ENCODE data around the gene LRP10. TPM values are rescaled to one million over a fixed set of nuclear protein-coding genes. Genes with fewer than 3 reads are reported as not detected.
"Not testable (repeated sequence)": the region's sequence is repeated elsewhere in the genome, so short reads cannot be mapped to it uniquely, and the experiment has no call there.

The LRP10 gene
- total RNA-seq, 1 donor from 2014 or later: 83.3 TPM

DNA sequence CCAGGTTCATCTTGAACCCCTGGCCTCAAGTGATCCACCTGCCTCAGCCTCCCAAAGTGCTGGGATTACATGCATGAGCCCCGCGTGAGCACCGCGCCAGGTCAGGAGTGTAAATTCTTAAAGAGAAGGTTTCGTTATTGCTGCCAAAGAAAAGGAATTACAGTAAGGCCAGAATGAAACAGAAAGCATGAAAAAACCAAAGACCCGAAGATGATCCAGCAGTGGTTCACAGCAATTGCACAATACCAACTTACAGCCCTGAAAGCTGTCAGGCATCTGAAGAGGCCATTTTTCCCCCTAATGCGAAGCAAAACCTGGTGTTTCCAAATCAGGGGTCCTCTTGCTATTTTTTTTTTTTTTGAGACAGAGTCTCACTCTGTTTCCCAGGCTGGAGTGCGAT, 37.1 kb downstream of the LRP10 start:
- H3K9me3 Mint-ChIP-seq: no peaks in the 10 kb centered on the region
- H3K4me3 Mint-ChIP-seq: no peak overlapping the region
- H3K4me1 Mint-ChIP-seq: peaks cover 15% of the 10 kb centered on the region
- TF ChIP-seq, protein P1, sequence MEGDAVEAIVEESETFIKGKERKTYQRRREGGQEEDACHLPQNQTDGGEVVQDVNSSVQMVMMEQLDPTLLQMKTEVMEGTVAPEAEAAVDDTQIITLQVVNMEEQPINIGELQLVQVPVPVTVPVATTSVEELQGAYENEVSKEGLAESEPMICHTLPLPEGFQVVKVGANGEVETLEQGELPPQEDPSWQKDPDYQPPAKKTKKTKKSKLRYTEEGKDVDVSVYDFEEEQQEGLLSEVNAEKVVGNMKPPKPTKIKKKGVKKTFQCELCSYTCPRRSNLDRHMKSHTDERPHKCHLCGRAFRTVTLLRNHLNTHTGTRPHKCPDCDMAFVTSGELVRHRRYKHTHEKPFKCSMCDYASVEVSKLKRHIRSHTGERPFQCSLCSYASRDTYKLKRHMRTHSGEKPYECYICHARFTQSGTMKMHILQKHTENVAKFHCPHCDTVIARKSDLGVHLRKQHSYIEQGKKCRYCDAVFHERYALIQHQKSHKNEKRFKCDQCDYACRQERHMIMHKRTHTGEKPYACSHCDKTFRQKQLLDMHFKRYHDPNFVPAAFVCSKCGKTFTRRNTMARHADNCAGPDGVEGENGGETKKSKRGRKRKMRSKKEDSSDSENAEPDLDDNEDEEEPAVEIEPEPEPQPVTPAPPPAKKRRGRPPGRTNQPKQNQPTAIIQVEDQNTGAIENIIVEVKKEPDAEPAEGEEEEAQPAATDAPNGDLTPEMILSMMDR (IDR thresholded peaks at IDR 0.05): no peak
- no peaks in the 10 kb centered on the region for H3K27me3 Mint-ChIP-seq
- peaks cover 75% of the 10 kb centered on the region for H3K36me3 Mint-ChIP-seq (ENCODE audit: low read depth)
- ChIA-PET CTCF (no interaction called here), POLR2A (interaction anchor here (0.8 to 1.2 kb wide), 2 partner anchors 15 to 20 kb away, joined by 3 read pairs; no protein-coding TSS in a partner anchor)
- no peak overlapping the region for H3K27ac Mint-ChIP-seq
- intact Hi-C loops (cut with micrococcal nuclease): no loop called here
- DNase-seq: no peak
- ATAC-seq (ENCODE audit: low read depth): no peak

- Mint-ChIP-seq H3K36me3 (ENCODE audit: low read depth) (peaks cover 60% of the 10 kb centered on the region), H3K9me3 (no peaks in the 10 kb centered on the region), H3K4me3 (no peak overlapping the region), H3K4me1 (peaks cover 29% of the 10 kb centered on the region), H3K27me3 (no peaks in the 10 kb centered on the region), H3K27ac (no peak overlapping the region)
- DNase-seq: no peak
- POLR2A ChIA-PET: interaction anchor here (0.6 to 1.4 kb wide), 2 partner anchors 23 to 24 kb away, joined by 5 to 7 read pairs; no protein-coding TSS in a partner anchor
- TF ChIP-seq, protein P1 (IDR thresholded peaks at IDR 0.05): no peak
- ATAC-seq (ENCODE audit: low read depth): no peak
- intact Hi-C loops (cut with micrococcal nuclease): no loop called here
- CTCF ChIA-PET: no interaction called here
Measured at GRCh38 chr14:22910916-22911315, 39.4 kb downstream of the LRP10 start.

DNA sequence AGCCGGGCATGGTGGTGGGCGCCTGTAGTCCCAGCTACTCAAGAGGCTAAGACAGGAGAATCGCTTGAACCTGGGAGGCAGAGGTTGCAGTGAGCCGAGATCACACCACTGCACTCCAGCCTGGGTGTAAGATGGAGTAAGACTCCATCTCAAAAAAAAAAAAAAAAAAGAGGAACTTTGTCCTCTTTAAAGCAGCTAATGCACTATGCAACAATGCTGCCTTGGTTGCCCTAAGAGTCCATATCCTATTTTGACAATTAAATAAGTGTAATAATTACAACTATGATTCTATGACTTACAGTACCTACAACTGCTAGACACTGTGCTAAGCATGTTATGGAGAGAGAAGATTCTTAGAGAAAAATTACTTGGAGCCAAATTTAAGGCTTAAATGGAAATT, 43.3 kb downstream of the LRP10 start:
- CTCF ChIA-PET; H3K27ac Mint-ChIP-seq; DNase-seq; H3K9me3 Mint-ChIP-seq; H3K4me3 Mint-ChIP-seq; H3K27me3 Mint-ChIP-seq; ATAC-seq (ENCODE audit: low read depth): not testable (repeated sequence)
- intact Hi-C loops (cut with micrococcal nuclease): loop anchor here (5.0 kb wide), 1 partner anchor 148 kb away; the partner anchor contains the start of gene OXA1L
- Mint-ChIP-seq H3K4me1 (peaks cover 62% of the 10 kb centered on the region), H3K36me3 (ENCODE audit: low read depth) (peaks cover 62% of the 10 kb centered on the region)
- POLR2A ChIA-PET: interaction anchor here (0.6 to 7.0 kb wide), 5 partner anchors 15 to 1626 kb away, joined by 3 to 74 read pairs (median 4); partner anchors contain the start of genes PRMT5 and REM2

- ChIA-PET POLR2A (interaction anchor here (0.6 to 7.0 kb wide), 6 partner anchors 14 to 1104 kb away, joined by 3 to 74 read pairs (median 4); partner anchors contain the start of genes PRMT5 and REM2), CTCF (interaction anchor here (1.7 kb wide), 1 partner anchor 346 kb away, joined by 4 read pairs; no protein-coding TSS in a partner anchor)
Measured at GRCh38 chr14:22915886-22916521, 44.5 kb downstream of the LRP10 start.

DNA sequence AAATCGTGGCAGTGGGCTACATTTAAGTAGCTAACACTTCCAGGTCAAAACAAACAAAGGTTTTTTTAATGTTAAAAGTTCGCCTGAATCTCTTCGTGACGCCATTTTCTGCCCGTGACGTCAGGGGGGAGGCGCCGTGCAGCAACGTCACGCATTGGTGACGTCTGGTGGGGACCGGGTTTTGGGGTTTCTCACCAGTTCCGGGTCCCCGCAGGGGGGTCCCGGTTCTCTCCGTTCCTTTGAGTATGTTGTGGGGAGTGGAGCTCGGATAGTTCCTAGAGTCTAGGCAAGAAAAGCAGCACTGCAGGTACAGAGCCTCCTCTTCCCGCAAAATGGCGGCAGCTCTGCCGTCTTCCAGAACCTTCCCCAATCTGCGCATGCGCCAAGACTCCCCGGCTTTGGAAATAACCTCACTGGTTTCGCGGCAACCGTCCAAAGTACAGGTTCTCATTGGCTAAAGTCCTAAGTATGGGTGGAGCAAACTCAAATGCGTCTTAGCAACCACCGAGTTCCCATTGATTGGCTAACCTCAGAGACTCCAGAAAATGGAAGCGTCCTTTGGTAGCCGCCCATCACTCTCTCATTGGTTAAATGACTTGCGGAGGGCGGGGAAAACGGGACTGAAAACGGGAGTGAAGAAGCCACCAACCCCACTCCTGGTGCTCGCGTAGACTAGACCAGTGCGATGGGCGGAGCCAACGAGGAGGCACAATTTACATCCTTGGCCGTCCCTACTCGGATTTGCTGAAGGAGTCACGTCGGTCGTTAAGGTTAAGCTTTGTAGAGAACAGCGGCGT, 47.5 kb downstream of the LRP10 start, which contains the start of gene RBM23:
Gene RBM23, minus strand, starts transcription at position 346 of the 797 bp plus-strand sequence.
- Mint-ChIP-seq H3K36me3 (ENCODE audit: low read depth) (peaks cover 74% of the 10 kb centered on the region), H3K27ac (peak within 1 kb of the TSS; percentile 100), H3K4me1 (peaks cover 53% of the 10 kb centered on the region), H3K4me3 (peak within 1 kb of the TSS; percentile 99), H3K27me3 (no peaks in the 10 kb centered on the region), H3K9me3 (no peaks in the 10 kb centered on the region)
- CTCF ChIA-PET: interaction anchor here (0.6 to 4.1 kb wide), 9 partner anchors 8 to 349 kb away, joined by 3 to 19 read pairs (median 3); partner anchors contain the start of genes DAD1 and PRMT5
- POLR2A ChIA-PET: interaction anchor here (0.6 to 7.0 kb wide), 29 partner anchors 8 to 1648 kb away, joined by 3 to 74 read pairs (median 4); partner anchors contain the start of genes ABHD4, ACIN1, AJUBA and C14orf119
- TF ChIP-seq, protein P1 (IDR thresholded peaks at IDR 0.05): no peak
- intact Hi-C loops (cut with micrococcal nuclease): loop anchor here (1.0 to 5.0 kb wide), 10 partner anchors 10 to 402 kb away; partner anchors contain the start of genes ACIN1, C14orf119, DAD1 and HAUS4
- ATAC-seq (ENCODE audit: low read depth): peak; percentile 94
- DNase-seq: peak; percentile 94

More at GRCh38 chr14:22915886-22916521, 44.5 kb downstream of the LRP10 start:
- no peaks in the 10 kb centered on the region for H3K27me3 Mint-ChIP-seq
- DNase-seq (no peak), ATAC-seq (ENCODE audit: low read depth) (no peak)
- TF ChIP-seq, protein P1 (IDR thresholded peaks at IDR 0.05): no peak
- intact Hi-C loops (cut with micrococcal nuclease): loop anchor here (5.0 kb wide), 1 partner anchor 149 kb away; the partner anchor contains the start of gene OXA1L
- no peak overlapping the region for H3K4me3 Mint-ChIP-seq
- peaks cover 65% of the 10 kb centered on the region for H3K4me1 Mint-ChIP-seq
- no peaks in the 10 kb centered on the region for H3K9me3 Mint-ChIP-seq
- H3K27ac Mint-ChIP-seq: no peak overlapping the region
- H3K36me3 Mint-ChIP-seq (ENCODE audit: low read depth): peaks cover 67% of the 10 kb centered on the region

All from activated B cell treated with CpG ODN at 0.5 μM for 24 hours (primary cell).